Adrenal gland (tissue), 5 donors: ENCODE measurements around the gene PLA2G2C.

Experiments
- CTCF ChIP-seq, 6 experiments: fragments of 450-650 bp in 4 of 6; fragments of 200-600 bp in 2 of 6; sonication (generic) in 1 of 6; IDR thresholded peaks; 1 replicate in 5 of 6; 2 replicates in 1 of 6; pipeline versions ENCODE4 v1.5.1 to v1.8.0; 2016 to 2021; ENCODE audit warnings: antibody characterized with exemption in 6 of 6, mild to moderate bottlenecking in 2 of 6, moderate library complexity in 1 of 6
- POLR2A ChIP-seq, 2 donors: fragments of 450-650 bp; IDR thresholded peaks; one replicate each; pipeline ENCODE4 v1.6.1; 2017; ENCODE audit warnings: antibody characterized with exemption in 2 of 2, mild to moderate bottlenecking in 2 of 2, moderate library complexity in 1 of 2
- donor health status: DM: no; HTN: no; CAD: no.

GRCh38 chr1:20207546-20207945, 21.2 kb upstream of the PLA2G2C start:
- TF ChIP-seq CTCF (IDR thresholded peaks at IDR 0.05) (no peak), POLR2A (IDR thresholded peaks at IDR 0.05) (no peak)
